A673 (cell line): ENCODE results near the gene RPL36. TPM values are rescaled to one million over a fixed set of nuclear protein-coding genes. Genes with fewer than 3 reads are reported as not detected.

Experiments used
- BruUV-seq: library from RNA; stranded (reverse); fragments of 400-500 nt; replicated peaks from 2 replicates; lab custom pipeline; 2021; lab: Mats Ljungman, UMichigan
- CTCF ChIA-PET: fragments of 300-600 bp; sonication (Branson Sonifier 250); formaldehyde crosslinking; loops from one replicate; lab custom pipeline; 2022; ENCODE audit warnings: antibody characterized with exemption; lab: Charles Lee
- POLR2A ChIA-PET: fragments of 300-600 bp; sonication (Branson Sonifier 250); formaldehyde crosslinking; loops from one replicate; lab custom pipeline; 2022; ENCODE audit warnings: antibody characterized with exemption; ENCODE audit not compliant: low non-redundant PET; lab: Charles Lee
- DNase-seq: peaks from one replicate; pipeline ENCODE4 v3.0.0-alpha.2; 2015; ENCODE audit warnings: low spot score
- H3K27ac ChIP-seq: fragments of 200-600 bp; sonication (generic); 2 replicates; pipeline ENCODE4 v1.5.1; 2016; ENCODE audit warnings: mixed run types, low read depth, mild to moderate bottlenecking, mixed read lengths, antibody characterized with exemption, low read length; ENCODE audit not compliant: poor library complexity, severe bottlenecking
- H3K27me3 ChIP-seq: fragments of 200-600 bp; sonication (generic); replicated peaks from 2 replicates; pipeline ENCODE4 v1.6.1; 2017; ENCODE audit warnings: mixed run types, low read depth, mild to moderate bottlenecking, mixed read lengths, antibody characterized with exemption, low read length; ENCODE audit not compliant: insufficient read depth, poor library complexity
- H3K36me3 ChIP-seq: fragments of 200-600 bp; sonication (generic); 2 replicates; pipeline ENCODE4 v1.6.1; 2016; ENCODE audit warnings: mixed run types, mild to moderate bottlenecking, mixed read lengths, antibody characterized with exemption, low read length; ENCODE audit not compliant: insufficient read depth, poor library complexity, severe bottlenecking
- H3K4me1 ChIP-seq: fragments of 200-600 bp; sonication (generic); 2 replicates; pipeline ENCODE4 v1.6.1; 2017; ENCODE audit warnings: mixed run types, mild to moderate bottlenecking, mixed read lengths, antibody characterized with exemption, low read length; ENCODE audit not compliant: insufficient read depth, poor library complexity, severe bottlenecking
- H3K4me3 ChIP-seq: fragments of 200-600 bp; sonication (generic); 2 replicates; pipeline ENCODE4 v1.5.1; 2016; ENCODE audit warnings: low read depth, mixed run types, mild to moderate bottlenecking, mixed read lengths, low read length; ENCODE audit not compliant: poor library complexity, severe bottlenecking
- H3K9me3 ChIP-seq: fragments of 200-600 bp; sonication (generic); 2 replicates; pipeline ENCODE4 v1.6.1; 2016; ENCODE audit warnings: mixed run types, low read depth, mild to moderate bottlenecking, mixed read lengths, antibody characterized with exemption, low read length; ENCODE audit not compliant: poor library complexity, severe bottlenecking
- EZH2 ChIP-seq: fragments of 200-600 bp; sonication (generic); IDR thresholded peaks from 2 replicates; pipeline ENCODE4 v1.6.1; 2017; ENCODE audit warnings: borderline replicate concordance, low read depth, mild to moderate bottlenecking, mixed read lengths, antibody characterized with exemption, low read length; ENCODE audit not compliant: poor library complexity, severe bottlenecking
- intact Hi-C: fragments of 100-400 bp; cut with micrococcal nuclease; formaldehyde crosslinking; loops from one replicate; pipeline ENCODE4 v1.10.0; 2022; ENCODE audit not compliant: unreplicated experiment
- total RNA-seq: library from RNA; stranded (reverse); gene quantifications from 2 replicates; pipeline ENCODE4 v1.2.3, GENCODE V29; 2021
- TF ChIP-seq, protein P1 (sequence below): fragments of 300-800, 200-600 bp; sonication (generic); conservative IDR thresholded peaks from 2 replicates; pipeline ENCODE4 v1.5.1; 2017; ENCODE audit warnings: low read depth, mild to moderate bottlenecking, antibody characterized with exemption, low read length, moderate library complexity, mixed read lengths

RPL36 gene
- total RNA-seq, 1 experiment from 2014 or later: 992 TPM

DNA sequence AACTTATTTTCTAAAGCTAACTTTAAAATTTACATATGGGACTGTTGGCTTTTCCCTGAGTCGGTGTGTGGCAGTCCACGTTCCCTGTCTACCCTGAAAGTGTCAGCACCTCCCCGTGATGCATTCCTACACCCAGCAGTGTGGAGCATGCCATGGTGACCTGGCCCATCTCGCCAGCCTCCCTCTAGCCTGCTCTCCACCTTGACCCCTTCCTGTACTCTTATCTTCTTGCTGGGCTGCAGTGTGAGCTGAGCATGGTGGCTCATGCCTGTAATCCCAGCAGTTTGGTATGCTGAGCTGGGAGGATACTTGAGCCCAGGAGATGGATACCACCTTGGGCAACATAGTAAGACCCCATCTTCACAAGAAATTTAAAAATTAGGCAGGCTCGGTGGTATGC is 35.2 kb upstream of the RPL36 start:
- BruUV-seq: no TSS peak
- ChIA-PET POLR2A (no interaction called here), CTCF (no interaction called here)
- Histone ChIP-seq H3K4me1 (no peaks in the 10 kb centered on the region), H3K4me3 (no peak overlapping the region), H3K9me3 (no peaks in the 10 kb centered on the region), H3K27ac (no peak overlapping the region), H3K27me3 (no peaks in the 10 kb centered on the region), H3K36me3 (peaks cover 89% of the 10 kb centered on the region)
- no peak for DNase-seq
- intact Hi-C loops: no loop called here
- TF ChIP-seq EZH2: no peak
- TF ChIP-seq, protein P1, sequence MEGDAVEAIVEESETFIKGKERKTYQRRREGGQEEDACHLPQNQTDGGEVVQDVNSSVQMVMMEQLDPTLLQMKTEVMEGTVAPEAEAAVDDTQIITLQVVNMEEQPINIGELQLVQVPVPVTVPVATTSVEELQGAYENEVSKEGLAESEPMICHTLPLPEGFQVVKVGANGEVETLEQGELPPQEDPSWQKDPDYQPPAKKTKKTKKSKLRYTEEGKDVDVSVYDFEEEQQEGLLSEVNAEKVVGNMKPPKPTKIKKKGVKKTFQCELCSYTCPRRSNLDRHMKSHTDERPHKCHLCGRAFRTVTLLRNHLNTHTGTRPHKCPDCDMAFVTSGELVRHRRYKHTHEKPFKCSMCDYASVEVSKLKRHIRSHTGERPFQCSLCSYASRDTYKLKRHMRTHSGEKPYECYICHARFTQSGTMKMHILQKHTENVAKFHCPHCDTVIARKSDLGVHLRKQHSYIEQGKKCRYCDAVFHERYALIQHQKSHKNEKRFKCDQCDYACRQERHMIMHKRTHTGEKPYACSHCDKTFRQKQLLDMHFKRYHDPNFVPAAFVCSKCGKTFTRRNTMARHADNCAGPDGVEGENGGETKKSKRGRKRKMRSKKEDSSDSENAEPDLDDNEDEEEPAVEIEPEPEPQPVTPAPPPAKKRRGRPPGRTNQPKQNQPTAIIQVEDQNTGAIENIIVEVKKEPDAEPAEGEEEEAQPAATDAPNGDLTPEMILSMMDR: no peak

DNA sequence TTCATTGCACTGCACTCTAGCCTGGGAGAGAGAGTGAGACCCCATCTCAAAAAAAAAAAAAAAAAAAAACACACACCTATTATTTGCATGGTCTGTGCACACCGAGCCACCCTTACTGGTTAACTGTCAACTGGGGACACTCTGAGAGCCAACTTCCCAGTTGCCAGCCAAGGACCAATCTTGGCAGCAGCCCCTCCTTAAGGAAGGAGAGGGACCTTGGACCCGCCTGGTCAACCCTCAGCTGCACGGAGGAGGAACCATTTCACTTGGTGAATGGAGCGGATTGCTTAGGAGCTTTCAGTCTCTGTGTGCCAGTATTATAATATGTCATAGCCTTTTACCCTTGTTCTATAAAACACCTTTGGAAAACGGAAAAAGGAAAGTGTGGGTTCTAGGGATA is 34.7 kb upstream of the RPL36 start:
- TF ChIP-seq EZH2: no peak
- TF ChIP-seq, protein P1: no peak
- no peaks in the 10 kb centered on the region for H3K9me3 ChIP-seq
- no peak overlapping the region for H3K27ac ChIP-seq
- ChIA-PET POLR2A (no interaction called here), CTCF (no interaction called here)
- no peaks in the 10 kb centered on the region for H3K27me3 ChIP-seq
- no peak for DNase-seq
- no TSS peak for BruUV-seq
- peaks cover 89% of the 10 kb centered on the region for H3K36me3 ChIP-seq
- intact Hi-C loops: no loop called here
- H3K4me1 ChIP-seq: no peaks in the 10 kb centered on the region
- H3K4me3 ChIP-seq: no peak overlapping the region

DNA sequence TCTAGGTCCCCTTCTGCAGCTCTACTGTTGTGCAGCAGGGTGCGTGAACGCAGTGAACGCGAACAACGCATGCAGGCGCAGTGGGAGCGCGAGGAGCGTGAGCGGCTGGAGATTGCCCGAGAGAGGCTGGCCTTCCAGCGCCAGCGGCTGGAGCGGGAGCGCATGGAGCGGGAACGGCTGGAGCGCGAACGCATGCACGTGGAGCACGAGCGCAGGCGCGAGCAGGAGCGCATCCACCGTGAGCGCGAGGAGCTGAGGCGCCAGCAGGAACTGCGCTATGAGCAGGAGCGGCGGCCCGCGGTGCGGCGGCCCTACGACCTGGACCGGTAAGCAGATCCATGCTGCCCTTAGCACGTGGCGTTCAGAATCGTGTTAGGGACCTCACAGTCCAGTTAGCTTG is 28.6 kb upstream of the RPL36 start:
- peaks cover 85% of the 10 kb centered on the region for H3K36me3 ChIP-seq

More for the DNA sequence above, 28.6 kb upstream of the RPL36 start:
- intact Hi-C loops: no loop called here
- Histone ChIP-seq H3K4me3 (no peak overlapping the region), H3K4me1 (no peaks in the 10 kb centered on the region), H3K9me3 (no peaks in the 10 kb centered on the region), H3K27ac (no peak overlapping the region), H3K27me3 (no peaks in the 10 kb centered on the region)
- DNase-seq: no peak
- ChIA-PET CTCF (no interaction called here), POLR2A (no interaction called here)
- BruUV-seq: no TSS peak
- TF ChIP-seq, protein P1: no peak
- no peak for TF ChIP-seq EZH2
